Tibial nerve (tissue), 4 donors: ENCODE measurements around the gene PPM1H. TPM values are rescaled to one million over a fixed set of nuclear protein-coding genes. Genes with fewer than 3 reads are reported as not detected.

Experiments used
- DNase-seq, 2 donors: peaks; one replicate each; pipeline ENCODE4 v3.0.0-alpha.2; 2019; ENCODE audit warnings: low spot score in 2 of 2
- H3K27ac ChIP-seq, 4 donors: fragments of 200-600 bp; sonication (generic) in 3 of 4; one replicate each; pipeline ENCODE4 v1.5.1; 2017 to 2019; ENCODE audit warnings: mild to moderate bottlenecking in 1 of 4
- H3K27me3 ChIP-seq, 2 donors: fragments of 200-600 bp; sonication (generic) in 1 of 2; one replicate each; pipeline versions ENCODE4 v1.5.1 to v1.6.0; 2017 to 2019
- H3K36me3 ChIP-seq, 3 donors: fragments of 200-600 bp; sonication (generic); one replicate each; pipeline ENCODE4 v1.5.1; 2018 to 2019
- H3K4me1 ChIP-seq, 4 donors: fragments of 200-600 bp; sonication (generic) in 3 of 4; one replicate each; pipeline ENCODE4 v1.5.1; 2017 to 2019
- H3K4me3 ChIP-seq, 4 donors: fragments of 200-600 bp; sonication (generic) in 3 of 4; one replicate each; pipeline ENCODE4 v1.5.1; 2017 to 2019; ENCODE audit warnings: mild to moderate bottlenecking in 1 of 4, moderate library complexity in 1 of 4
- H3K9me3 ChIP-seq, 4 donors: fragments of 200-600 bp; sonication (generic) in 3 of 4; one replicate each; pipeline ENCODE4 v1.5.1; 2017 to 2019
- CTCF ChIP-seq, 5 experiments: fragments of 200-600 bp in 3 of 5; fragments of 450-650 bp in 2 of 5; sonication (generic) in 3 of 5; IDR thresholded peaks; one replicate each; pipeline ENCODE4 v1.5.1; 2016 to 2019; ENCODE audit warnings: antibody characterized with exemption in 5 of 5, mild to moderate bottlenecking in 3 of 5, moderate library complexity in 2 of 5
- EP300 ChIP-seq, 2 donors: sonication (generic); formaldehyde crosslinking; IDR thresholded peaks; one replicate each; pipeline ENCODE4 v1.6.1; 2017; ENCODE audit warnings: antibody characterized with exemption in 2 of 2, mild to moderate bottlenecking in 1 of 2
- POLR2A ChIP-seq, 2 donors: fragments of 450-650 bp; IDR thresholded peaks; one replicate each; pipeline ENCODE4 v1.6.1; 2017; ENCODE audit warnings: antibody characterized with exemption in 2 of 2, mild to moderate bottlenecking in 2 of 2, moderate library complexity in 2 of 2
- WGBS, 2 donors: methylation state at CpG; one replicate each; pipeline ENCODE4 v1.1.5; 2018; 5-methylcytosine and 5-hydroxymethylcytosine counted together
- total RNA-seq, 4 donors: library from RNA; depleted of rRNA; stranded (reverse); fragments of >200 nt; gene quantifications; one replicate each; pipeline ENCODE4 v1.1.0, GENCODE V29; 2016

Gene PPM1H
- total RNA-seq, 4 donors from 2014 or later: 0.78 to 2.6 (median 1.3) TPM

GRCh38 chr12:62698701-62699101, 236.2 kb downstream of the PPM1H start:
- no peak for DNase-seq
- Histone ChIP-seq H3K4me3 (no peak overlapping the region), H3K27ac (peak overlapping the region in 2 of 4 donors; percentile 53 to 61), H3K27me3 (no peaks in the 10 kb centered on the region), H3K36me3 (no peaks in the 10 kb centered on the region), H3K9me3 (no peaks in the 10 kb centered on the region), H3K4me1 (peaks cover 0 to 44% (median 15%) of the 10 kb centered on the region in 4 donors)
- no peak for TF ChIP-seq CTCF (IDR thresholded peaks at IDR 0.05)
- TF ChIP-seq POLR2A (IDR thresholded peaks at IDR 0.05): no peak
- no peak for TF ChIP-seq EP300 (IDR thresholded peaks at IDR 0.05)

- Histone ChIP-seq H3K9me3 (no peaks in the 10 kb centered on the region), H3K36me3 (no peaks in the 10 kb centered on the region), H3K27me3 (no peaks in the 10 kb centered on the region), H3K4me3 (no peak overlapping the region), H3K4me1 (peaks cover 0 to 41% (median 8%) of the 10 kb centered on the region in 4 donors), H3K27ac (peak overlapping the region in 2 of 4 donors; percentile 53 to 61)
- TF ChIP-seq CTCF (IDR thresholded peaks at IDR 0.05) (no peak), EP300 (IDR thresholded peaks at IDR 0.05) (peak in 1 of 2 donors; percentile 28)
- DNase-seq: no peak
- WGBS, 2 donors: 40 to 50% methylated on average over 1 of the region's 1 CpG
Observed at GRCh38 chr12:62697893-62698292, 237.1 kb downstream of the PPM1H start.

GRCh38 chr12:62695696-62696095, 239.3 kb downstream of the PPM1H start:
- TF ChIP-seq EP300 (IDR thresholded peaks at IDR 0.05) (no peak), CTCF (IDR thresholded peaks at IDR 0.05) (no peak), POLR2A (IDR thresholded peaks at IDR 0.05) (no peak)
- no peak overlapping the region for H3K27ac ChIP-seq
- H3K9me3 ChIP-seq: no peaks in the 10 kb centered on the region
- 88 to 93% methylated on average over 2 of the region's 2 CpGs for WGBS, 2 donors
- H3K27me3 ChIP-seq: no peaks in the 10 kb centered on the region
- peaks cover 0 to 27% (median 4%) of the 10 kb centered on the region in 4 donors for H3K4me1 ChIP-seq
- no peaks in the 10 kb centered on the region for H3K36me3 ChIP-seq
- no peak for DNase-seq
- H3K4me3 ChIP-seq: no peak overlapping the region

- no peak overlapping the region for H3K4me3 ChIP-seq
- DNase-seq: no peak
- H3K4me1 ChIP-seq: peaks cover 0 to 27% (median 4%) of the 10 kb centered on the region in 4 donors
- WGBS, 2 donors: 95 to 96% methylated on average over 3 of the region's 3 CpGs
- no peaks in the 10 kb centered on the region for H3K9me3 ChIP-seq
- no peaks in the 10 kb centered on the region for H3K36me3 ChIP-seq
- H3K27ac ChIP-seq: no peak overlapping the region
- TF ChIP-seq POLR2A (IDR thresholded peaks at IDR 0.05) (no peak), CTCF (IDR thresholded peaks at IDR 0.05) (no peak), EP300 (IDR thresholded peaks at IDR 0.05) (no peak)
- no peaks in the 10 kb centered on the region for H3K27me3 ChIP-seq
Observed at GRCh38 chr12:62694632-62695031, 240.3 kb downstream of the PPM1H start.

- TF ChIP-seq POLR2A (IDR thresholded peaks at IDR 0.05) (no peak), EP300 (IDR thresholded peaks at IDR 0.05) (no peak), CTCF (IDR thresholded peaks at IDR 0.05) (no peak)
- DNase-seq: no peak
- peaks cover 0 to 31% (median 4%) of the 10 kb centered on the region in 4 donors for H3K4me1 ChIP-seq
- WGBS, 2 donors: 73 to 79% methylated on average over 3 of the region's 3 CpGs
- H3K4me3 ChIP-seq: no peak overlapping the region
- no peak overlapping the region for H3K27ac ChIP-seq
- no peaks in the 10 kb centered on the region for H3K9me3 ChIP-seq
- no peaks in the 10 kb centered on the region for H3K27me3 ChIP-seq
- no peaks in the 10 kb centered on the region for H3K36me3 ChIP-seq
Observed at GRCh38 chr12:62694116-62694515, 240.8 kb downstream of the PPM1H start.
